NCI-H524 treated with DMSO at 0.1 percent for 48 hours (cell line): ENCODE data around the gene MAGEF1.

Source experiments
- DNase-seq: peaks from one replicate; lab custom pipeline; 2025; lab: John Stamatoyannopoulos, UW

Gene MAGEF1

DNA sequence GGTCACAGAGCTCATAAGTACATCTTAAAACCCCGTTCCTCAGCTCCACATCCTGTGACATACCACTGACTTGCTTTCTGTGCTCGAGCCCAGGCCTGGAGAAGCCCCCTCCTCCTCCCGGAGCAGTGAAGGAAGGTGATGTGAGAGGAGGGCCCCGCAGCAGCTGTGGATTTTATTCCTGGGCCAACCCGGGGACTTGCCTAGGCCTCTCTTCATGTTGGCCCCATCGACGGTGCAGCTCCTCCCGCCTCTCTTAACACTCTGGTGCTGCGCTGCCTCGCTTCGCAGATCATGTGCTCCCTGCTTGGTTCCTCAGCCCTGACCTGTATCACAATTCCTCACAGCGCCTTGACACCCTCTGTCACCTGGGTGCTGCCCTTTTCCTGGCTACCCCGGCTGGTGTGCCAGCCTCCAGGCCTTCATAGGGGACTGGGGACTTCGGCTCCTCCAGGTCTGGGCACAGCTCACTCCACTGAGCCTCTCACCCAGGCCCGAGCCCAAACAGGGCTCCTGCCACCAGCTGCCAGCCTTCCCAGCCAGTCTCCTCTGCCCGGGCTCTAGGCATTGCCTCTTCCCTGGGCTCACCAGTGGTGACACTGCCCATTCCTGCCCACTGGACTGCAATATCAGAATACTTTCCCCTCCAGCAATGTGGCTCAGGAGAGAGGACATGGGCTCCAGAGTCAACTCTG, 21.5 kb downstream of the MAGEF1 start:
- no peak for DNase-seq

DNA sequence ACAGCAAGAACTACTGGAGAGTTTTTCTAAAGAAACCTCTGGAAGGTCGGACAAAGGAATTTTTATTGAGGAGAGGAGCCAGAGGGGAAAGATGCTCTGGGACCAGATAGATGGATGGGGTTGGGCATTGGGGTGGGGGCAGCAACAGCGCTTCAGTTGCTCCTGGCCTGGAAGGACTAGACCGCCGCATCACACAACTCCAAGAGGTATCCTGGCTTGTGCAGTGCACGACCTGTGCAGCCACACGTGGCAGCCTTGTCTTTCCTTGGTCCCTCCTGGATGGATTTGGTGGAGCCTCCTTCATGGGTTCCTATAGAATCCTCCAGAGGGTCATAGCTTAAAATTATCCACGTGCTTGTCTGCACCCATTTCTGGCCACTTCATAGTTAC, 23.0 kb downstream of the MAGEF1 start:
- no peak for DNase-seq

DNA sequence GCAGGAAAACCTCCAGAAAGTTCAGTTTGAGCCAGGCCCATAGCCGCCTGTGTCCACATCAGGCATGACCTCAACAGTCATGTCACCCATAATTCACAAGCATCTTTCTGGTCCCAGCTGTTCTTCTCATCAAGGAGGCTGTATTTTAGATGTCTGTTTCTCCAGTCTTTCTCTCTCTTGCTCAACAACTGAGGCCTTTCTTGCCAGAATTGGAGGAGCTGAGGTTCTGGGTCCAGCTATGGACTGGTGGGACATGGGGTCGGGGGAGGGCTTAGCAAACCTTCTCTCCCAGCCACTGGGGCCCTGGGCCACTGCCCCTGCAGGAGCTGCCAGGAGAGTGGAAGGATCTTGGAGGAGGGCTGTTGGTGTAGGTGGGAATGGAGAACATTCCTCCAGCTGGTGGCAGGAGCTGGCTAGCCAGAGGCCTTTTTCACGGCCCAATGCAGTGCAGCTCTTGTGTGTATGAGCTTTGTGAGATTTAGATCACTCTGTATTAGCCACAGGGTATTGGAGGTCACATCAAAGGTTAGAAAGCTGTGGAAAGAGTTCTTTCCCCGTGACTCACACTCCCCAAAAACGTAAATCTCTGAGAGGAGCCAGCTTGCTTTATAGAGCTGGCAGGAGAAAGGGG, 23.5 kb downstream of the MAGEF1 start:
- DNase-seq, result no peak

DNA sequence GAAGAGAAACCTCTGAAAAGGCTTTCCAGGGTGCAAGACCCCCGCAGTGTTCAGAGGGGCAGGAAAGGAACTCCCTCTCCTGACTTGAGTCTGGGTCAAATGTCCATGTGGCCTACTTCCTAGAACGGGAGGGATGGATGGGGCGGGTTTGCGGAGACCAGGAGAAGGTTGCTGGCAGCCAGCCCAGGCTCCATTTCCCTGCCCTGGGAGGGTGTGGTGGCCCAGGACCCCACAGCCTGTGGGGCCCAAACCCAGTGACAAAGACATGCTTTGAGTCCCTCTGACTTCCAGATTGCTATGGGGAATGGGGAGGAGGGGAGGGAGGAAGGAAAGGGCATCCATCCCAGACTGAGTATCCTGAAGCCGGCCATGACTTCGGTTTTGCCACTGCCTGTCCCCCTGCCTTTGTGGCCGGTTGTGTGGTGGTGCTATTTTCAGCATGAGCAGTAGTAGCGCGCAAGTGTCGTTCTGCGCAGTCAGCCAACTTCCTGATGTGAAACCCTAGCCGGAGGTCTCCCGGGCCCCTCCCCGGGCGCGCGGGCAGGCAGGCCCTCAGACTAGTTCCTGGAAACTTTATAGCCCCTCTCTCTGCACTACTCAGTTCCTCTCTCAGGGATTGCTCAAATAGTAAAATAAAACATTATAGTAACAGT, 24.4 kb downstream of the MAGEF1 start:
- no peak for DNase-seq

DNA sequence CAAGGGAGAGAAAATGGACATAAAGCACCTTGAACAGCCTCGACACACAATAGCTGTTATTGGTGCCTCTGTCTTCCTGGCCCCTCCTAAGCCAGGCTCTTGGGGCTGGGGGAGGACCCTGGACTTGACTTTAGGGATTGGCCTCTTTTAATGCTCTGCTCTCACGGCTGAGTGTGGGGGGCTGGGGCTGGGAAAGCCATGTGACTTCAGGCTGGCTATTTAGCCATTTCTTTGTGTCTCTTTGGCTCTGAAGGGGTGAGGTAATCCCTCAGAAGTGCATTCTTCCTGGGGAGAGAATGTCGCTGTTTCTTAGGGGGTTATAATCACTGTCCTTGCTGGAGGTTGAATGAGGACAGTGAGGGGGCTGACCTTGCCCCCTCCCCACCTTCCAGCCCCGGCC, 26.2 kb downstream of the MAGEF1 start:
- peak; percentile 60 for DNase-seq

DNA sequence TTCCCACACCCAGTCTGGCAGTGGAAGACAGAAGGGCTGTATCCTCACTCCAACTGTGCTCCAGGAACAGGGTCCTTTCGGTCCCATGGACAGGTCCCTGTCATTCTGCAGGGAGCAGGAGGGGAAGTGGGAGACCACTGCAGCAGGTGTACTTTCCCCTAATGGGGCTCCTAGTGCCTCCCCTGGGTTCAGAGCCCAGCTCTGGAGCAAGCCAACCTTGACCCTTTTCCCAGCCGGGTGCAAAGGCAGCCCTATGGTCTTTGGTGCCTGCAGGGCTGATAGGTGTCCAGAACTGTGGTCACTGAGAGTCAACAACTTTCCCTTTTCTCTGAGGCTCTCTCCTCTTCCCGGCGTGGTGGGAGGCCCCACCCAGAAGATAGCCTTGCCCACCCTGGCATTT, 26.8 kb downstream of the MAGEF1 start:
- no peak for DNase-seq

DNA sequence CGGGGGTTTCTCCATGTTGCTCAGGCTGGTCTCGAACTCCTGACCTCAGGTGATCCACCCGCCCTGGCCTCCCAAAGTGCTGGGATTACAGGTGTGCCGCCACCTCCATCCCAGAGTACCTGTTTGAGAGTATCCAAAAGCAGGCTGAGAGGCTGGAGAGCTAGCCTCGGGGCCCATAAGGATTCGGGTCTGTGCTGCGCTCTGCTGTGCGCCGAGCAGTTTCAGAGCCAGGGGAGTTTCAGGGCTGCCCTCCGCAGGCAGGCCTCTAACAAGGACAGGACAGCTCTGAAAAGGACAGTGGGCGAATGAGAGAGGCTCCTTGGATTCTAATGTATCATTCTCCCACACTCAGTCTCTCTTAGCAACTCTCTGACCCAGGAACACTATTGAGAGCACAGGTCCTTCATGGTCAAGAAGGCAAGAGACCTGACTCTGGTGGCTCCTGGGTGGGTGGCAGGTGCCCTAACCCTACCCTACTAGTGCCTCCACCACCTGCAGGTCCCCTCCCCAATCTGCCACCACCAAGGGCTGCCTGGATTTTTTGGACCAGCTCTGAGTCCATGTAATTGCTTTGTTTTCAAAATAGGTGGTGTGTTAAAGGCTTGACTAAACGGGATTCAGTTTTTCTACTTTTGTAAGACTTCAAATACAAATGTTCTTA, 27.8 kb downstream of the MAGEF1 start:
- DNase-seq, result no peak

DNA sequence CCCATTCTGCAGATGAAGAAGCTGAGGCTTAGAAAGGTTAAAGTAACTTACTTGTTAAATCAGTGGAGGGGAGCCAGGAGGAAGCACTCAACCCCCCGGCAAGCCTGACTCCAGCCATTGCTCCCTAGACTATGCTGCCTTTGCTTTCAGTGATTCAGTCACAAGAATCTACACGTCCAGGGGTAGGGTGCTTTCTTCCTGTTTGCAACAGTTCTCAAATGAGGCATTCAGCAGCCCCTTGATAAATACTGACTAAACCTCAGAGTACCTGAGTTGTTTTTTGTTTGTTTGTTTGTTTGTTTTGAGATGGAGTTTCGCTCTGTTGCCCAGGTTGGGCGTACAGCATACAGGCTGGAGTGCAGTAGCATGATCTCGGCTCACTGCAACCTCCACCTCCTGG, 28.6 kb downstream of the MAGEF1 start:
- no peak for DNase-seq

DNA sequence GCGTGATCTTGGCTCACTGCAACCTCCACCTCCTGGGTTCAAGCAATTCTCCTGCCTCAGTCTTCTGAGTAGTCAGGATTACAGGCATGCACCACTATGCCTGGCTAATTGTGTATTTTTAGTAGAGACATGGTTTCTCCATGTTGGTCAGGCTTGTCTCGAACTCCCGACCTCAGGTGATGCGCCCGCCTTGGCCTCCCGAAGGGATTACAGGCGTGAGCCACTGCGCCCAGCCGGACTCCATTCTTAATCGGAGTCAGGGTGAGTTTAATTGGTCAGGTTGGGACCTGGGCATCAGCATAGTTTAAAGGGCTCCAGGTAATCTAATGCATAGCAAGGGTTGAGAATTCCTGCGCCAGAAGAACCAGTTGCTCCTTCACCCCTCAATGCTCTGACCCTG, 29.2 kb downstream of the MAGEF1 start:
- DNase-seq, result no peak

DNA sequence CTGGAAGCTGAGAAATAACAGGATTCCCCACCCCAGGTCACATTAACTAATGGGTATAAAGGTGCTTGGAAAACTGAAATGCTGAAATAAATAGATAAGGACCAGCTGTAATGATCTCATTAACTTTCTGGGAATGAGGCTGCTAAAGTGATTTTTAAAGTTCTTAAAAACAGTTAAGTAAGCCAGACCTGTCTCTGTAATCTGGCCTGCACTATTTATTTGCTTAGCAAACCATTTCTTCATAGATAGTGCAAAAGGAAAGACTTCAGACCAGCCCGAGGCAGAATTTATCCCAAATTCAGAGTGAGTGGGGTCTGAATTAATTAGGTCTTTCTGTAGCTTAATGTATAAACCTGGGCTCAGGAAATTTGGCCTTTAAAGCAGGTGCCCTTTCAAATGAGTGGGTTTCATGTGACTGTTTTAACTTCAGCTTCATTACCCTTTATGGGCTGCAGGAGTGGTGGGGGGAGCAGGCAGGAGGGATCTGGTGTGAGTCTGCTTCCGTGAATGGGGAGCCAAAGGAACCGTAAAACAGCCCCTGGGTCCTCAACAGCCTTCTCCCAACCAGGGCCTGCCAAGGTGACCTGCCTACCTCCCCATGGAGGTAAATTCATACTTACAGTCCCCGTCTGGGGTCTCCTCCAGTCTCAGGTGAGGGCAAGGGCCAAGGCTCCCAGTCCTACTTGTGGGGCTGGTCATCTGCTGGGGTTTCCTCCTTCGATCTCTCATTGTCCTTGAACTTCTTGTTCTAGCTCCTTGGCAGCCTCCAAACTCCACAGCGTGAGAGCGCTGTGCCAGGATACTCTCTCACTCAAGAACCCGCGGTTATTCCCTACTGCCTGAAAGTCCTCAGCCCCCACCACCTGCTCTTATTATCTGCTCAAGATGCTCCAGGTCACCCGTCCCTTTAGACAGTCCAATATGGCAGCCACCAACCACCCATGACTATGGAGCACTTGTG, 31.2 kb downstream of the MAGEF1 start:
- DNase-seq, result no peak

DNA sequence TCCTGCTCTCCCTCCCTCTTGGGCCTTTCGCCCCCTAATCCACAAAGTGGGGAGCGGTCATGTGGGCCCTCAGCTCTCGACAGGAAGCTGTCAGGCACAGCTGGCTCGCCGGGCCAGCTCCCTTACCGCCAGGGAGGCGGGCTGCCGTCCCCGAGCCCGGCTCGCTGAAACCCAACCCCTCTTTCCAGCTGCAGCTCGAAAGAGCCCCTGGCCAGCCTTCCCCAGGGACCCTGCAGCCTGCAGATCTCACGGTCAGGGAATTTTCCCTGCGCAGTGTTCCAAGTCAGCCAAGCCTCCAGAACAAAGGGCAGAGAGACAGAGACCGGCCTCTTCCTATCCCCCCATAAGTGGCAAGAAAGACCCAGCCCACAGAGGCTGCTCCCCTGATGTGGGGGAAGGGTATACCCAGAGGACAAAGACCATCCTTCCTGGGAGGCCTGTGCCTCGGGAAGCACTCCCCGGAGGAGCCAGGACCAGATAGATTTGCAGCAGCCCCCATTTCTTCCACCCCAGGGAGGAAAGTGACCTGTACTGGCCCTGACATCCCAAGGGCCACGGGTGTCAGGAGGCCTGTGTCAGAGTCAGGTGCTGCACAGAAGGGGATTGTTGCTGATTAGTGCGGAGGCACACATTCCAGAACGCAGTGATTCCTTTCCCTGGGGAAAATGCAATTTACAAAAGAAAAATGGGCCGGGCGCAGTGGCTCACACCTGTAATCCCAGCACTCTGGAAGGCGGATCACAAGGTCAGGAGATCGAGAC, 32.6 kb downstream of the MAGEF1 start:
- DNase-seq, result no peak

DNA sequence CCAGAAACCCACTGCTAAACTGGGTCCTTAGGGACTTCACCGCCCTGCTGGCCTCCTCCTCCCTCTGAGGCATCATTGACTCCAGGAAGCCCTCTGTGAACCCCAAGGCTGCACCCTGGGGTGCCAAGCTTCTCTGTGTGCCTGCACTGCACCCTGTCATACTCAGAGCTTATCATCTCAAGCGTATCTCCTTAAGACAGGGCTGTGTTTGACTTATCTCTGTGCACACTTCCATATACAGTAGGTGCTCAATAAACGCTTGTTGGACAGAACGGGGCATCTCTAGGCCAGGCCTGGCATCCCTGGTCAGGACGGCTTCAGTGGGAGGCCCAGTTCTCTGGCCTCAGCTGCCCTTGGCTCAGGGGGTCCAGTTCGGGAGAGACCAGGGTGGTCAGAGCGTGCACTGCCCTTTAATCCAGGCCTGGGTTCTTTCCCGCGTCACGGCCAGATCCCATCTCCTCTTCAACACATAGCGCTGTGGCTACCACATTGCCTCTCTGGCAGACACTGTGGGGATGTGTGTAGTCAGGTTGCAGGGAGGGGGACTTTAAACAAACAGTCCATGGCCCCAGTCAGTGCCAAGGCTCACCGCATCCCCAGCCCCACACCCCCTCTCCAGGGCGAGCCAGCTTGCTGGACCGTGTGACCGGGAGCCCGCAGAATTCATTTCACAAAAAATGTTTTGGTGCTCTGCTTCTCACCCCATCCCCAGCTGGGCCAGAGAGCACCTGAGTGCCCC, 33.4 kb downstream of the MAGEF1 start:
- no peak for DNase-seq

DNA sequence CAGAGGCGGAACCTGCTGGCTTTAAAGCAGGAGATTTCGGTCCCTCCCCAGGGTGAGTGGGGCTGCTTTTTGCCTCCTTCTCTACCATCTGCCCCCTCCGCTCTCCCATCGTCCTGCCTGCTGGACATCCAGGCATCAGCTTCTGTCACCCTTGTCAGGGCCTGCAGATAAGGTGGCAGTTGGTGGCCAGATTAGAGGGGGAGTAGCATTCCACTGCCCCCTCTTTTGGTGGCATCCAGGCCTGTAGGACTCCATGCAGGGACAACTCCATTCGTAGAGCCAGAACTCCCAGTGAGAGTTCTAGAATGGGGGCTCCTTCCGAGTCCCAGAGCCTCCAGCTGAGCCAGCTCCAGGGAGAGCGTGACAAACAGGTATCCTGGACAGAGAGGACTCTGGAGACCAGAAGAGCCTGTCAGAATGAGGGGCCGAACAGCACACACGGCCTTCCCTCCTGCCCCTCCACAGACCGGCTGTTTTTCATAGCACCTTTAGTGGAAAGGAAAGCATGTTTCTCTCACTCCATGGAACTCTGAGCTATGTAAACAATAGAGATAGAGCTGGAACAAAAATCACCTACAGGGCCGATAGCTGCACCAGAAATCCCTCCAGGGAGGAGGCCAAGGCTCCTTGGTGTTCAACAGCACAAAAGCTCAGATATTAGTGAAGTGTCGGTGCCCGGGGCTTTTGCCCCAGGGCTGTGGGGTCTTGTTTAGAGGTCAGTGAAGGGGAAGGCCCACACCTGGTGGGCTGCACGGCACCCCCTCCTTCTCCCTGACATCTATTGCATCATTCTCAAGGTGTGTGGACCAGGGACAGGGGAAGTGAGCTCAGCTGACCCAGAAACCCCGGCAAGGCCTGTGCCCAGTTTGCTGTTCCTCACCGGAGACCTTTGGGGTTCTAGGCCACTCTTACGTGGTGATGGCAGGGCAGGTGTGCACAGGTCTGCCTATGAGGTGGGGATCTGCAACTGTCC, 34.2 kb downstream of the MAGEF1 start:
- peak; percentile 17 for DNase-seq

DNA sequence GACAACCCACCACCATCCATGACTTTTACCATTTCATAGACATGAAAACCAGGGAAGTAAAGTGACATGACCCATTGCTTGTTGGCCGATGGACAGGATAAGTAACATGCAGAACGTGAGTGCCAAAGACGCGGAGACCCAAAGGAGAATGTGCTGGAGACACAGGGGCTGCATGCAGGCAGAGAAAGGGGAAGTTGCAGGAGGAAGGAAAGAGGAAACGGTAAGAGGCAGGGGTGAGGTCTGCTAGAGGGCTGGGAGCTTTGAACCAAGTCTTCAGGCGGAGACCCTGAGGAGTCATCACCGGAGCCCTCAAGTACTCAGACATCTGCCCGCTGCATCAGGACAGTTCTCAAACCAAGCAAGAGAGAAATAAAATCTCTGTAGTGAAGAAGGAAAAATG, 34.9 kb downstream of the MAGEF1 start:
- DNase-seq, result no peak

DNA sequence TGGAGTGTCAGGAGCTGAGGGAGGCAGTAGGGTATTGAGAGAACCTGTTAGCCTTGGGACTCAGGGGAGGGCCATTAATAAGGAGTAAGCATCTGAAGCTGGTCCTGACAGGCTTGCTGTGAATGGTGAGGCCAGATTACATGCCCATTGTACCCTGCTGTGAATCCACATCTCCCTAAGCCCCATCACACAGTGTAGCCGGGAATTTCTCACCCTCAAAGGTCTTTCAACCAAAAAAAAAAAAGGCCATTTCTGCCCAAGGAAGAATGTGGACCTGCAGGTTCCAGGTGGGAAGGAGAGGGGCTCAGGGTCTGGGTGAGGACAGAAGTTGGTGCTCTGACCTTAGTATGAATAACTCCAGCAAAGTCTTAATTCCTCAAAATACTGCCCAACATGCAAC, 37.2 kb downstream of the MAGEF1 start:
- DNase-seq, result no peak

DNA sequence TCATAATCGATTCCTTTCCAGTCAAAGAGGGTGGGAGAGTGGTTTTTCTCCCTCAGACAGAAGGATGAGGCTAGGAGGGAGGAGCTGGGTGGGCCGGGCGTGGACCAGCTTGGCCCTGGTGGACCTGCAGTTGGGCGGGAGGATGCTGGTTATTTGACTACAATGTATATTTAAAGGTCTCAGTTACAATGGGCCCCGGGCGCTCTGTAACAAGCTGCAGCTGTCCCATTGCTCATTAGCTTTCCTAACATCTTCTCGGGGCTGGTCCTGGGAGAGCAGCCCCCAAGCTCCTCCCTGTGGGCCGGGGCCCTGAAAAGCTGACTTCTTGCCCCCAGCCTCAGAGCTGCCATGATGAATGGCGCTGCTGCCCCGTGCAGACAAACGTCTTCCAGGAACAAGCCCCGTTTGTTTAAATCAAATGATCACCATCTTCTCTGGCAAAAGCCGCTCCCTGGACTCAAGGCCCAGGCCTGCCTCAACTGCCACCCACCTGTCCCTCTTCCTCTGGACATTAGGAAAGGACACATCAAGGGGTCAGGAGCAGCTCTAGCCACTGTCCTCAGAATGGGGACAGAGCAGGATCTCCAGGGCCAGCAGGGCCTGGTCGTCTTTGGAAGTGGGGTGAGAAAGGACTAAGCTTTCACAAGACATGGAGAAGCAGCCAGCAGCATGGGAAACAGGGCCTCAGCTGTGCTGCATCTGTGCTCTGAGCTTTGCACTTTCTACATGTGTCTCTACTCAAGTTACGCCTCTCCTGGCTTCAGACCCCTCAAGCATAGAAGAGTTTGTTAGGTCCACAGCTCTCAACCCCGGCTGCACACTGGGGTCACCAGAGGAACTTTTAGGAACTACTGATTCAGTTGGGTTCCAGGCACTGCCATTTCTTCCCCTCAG, 38.6 kb downstream of the MAGEF1 start:
- DNase-seq, result no peak

DNA sequence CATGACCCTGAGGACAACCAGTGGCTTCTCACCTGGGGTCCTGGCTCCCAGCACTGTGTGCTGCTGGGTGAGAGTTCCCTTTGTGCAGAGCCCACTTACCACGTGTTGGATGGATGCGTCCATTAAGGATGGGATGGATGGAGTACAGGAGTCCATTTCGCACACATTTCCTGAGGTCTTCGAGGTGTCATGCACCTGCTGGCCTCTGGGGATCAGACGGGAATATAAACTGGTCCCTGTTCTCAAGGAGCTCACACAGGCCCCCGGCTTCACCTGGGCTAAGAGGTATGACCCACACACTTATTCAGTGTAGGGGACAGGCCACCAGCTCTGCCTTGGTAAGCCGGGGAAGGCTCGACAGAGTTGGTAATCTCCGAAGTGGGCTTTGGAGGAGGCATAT, 39.5 kb downstream of the MAGEF1 start:
- no peak for DNase-seq

DNA sequence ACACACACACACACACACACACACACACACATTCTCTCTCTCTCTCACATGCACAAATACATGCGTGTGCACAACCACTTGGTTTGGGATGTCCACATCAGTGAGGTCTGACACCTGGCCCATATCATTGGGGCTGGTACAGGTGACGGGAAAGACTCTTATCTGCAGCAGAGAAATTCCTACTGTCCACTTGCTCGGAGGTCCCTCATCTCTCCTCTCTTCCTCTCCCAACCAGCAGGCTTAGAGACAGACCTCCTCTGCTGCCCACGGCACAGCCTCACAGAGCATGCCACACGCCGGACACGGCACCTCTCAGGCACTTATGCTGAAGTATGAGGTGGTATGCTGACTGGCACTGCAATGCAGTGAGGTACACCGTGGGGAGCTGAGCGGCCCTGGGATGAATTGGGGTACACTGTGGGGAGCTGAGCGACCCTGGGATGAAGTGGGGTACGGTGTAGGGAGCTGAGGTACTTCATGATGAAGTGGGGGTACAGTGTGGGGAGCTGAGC, 41.7 kb downstream of the MAGEF1 start:
- no peak for DNase-seq
